H1 (cell line): ENCODE data around the gene GCLM. TPM values are rescaled to one million over a fixed set of nuclear protein-coding genes. Genes with fewer than 3 reads are reported as not detected.

Experiments used
- CREB1 ChIP-seq: IDR thresholded peaks from 2 replicates; pipeline ENCODE4 v1.6.1; 2012; ENCODE audit warnings: inconsistent platforms
- EZH2 ChIP-seq: fragments of 200-600 bp; sonication (generic); IDR thresholded peaks from 2 replicates; pipeline ENCODE4 v1.7.1; 2012; ENCODE audit warnings: low read depth, mild to moderate bottlenecking, moderate library complexity, low read length, inconsistent platforms; ENCODE audit not compliant: severe bottlenecking
- polyA plus RNA-seq, 7 experiments: library from polyadenylated mRNA; depleted of rRNA in 3 of 7; stranded (reverse) in 5 of 7; unstranded in 2 of 7; fragments of >200 nt in 5 of 7; fragments of 200-250 nt in 2 of 7; gene quantifications; 1 replicate in 5 of 7; 2 replicates in 1 of 7; 4 replicates in 1 of 7; pipeline versions ENCODE4 v1.2.1 to v1.2.3, GENCODE V29; 2011 to 2013; ENCODE audit warnings: missing spikeins in 2 of 7, mixed read lengths in 2 of 7
- total RNA-seq: library from RNA; stranded (reverse); fragmentation: NEBNext Ultra II Directional; extraction: Animal tissue kit (Norgen Biotek cat#: 25700); gene quantifications from 2 replicates; pipeline ENCODE4 v1.2.1, GENCODE V29; 2021

The GCLM gene
- total and polyA plus RNA-seq, 2 of the 8 experiments (the other 6 are each of a cell fraction or from before 2014, with no cell fraction given): 3.1 to 12.8 TPM

DNA sequence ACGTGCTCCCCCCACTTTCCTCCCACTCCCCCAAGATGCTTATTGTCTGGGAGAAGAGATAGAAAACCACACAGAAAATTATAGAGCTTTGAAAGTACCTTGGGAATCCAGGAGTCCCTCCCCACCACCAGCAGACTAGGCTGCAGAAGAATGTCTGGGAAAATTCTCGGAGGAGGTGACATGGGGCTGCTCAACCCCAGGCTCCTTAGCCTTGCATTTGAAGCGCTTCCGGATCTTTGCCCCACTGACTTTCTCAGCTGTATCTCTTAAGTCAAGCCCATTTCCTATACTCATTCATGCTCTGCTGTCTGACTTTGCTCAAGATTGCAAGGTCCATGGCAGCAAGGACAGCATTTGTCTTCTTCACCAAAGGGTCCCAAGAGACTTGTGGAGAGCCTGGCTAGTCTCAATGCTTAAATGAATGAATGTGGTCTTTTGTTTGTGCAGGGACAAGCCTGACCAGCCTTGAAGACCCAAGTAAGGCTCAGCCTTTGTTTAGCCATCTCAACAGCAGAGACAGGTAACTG is 68.2 kb downstream of the GCLM start (continued):
- TF ChIP-seq EZH2 (no peak), CREB1 (no peak)
